DND-41 (cell line): ENCODE measurements around the gene TYMS.

ENCODE experiments used
- ATAC-seq: fragments of 200-7000 bp; cut with Tn5 transposase; 3 replicates; pipeline ENCODE4 v1.9.1; 2021; ENCODE audit warnings: low read depth; ENCODE audit not compliant: insufficient read depth
- DNase-seq: peaks from one replicate; pipeline ENCODE4 v3.0.0-alpha.2; 2020
- H2AFZ ChIP-seq: 2 replicates; pipeline ENCODE4 v1.6.0; 2012; ENCODE audit warnings: low read depth, low read length
- H3K27ac ChIP-seq: 2 replicates; pipeline ENCODE4 v1.5.1; 2012; ENCODE audit warnings: low read length, inconsistent platforms
- H3K27me3 ChIP-seq: fragments of 200-600 bp; sonication (generic); 2 replicates; pipeline ENCODE4 v1.6.0; 2012; ENCODE audit warnings: low read length, mild to moderate bottlenecking, inconsistent platforms; ENCODE audit not compliant: insufficient read depth, poor library complexity
- H3K36me3 ChIP-seq: 2 replicates; pipeline ENCODE4 v1.5.1; 2012; ENCODE audit warnings: low read length, inconsistent platforms; ENCODE audit not compliant: insufficient read depth
- H3K4me1 ChIP-seq: 2 replicates; pipeline ENCODE4 v1.5.1; 2012; ENCODE audit warnings: mild to moderate bottlenecking, low read length; ENCODE audit not compliant: insufficient read depth
- H3K4me2 ChIP-seq: 2 replicates; pipeline ENCODE4 v1.6.0; 2012; ENCODE audit warnings: mild to moderate bottlenecking, moderate library complexity, low read length, inconsistent platforms; ENCODE audit not compliant: insufficient read depth
- H3K4me3 ChIP-seq, 2 experiments: fragments of 200-600 bp in 1 of 2; shearing (Covaris generic) in 1 of 2; 2 replicates each; pipeline ENCODE4 v1.5.1; 2012 to 2016; ENCODE audit warnings: inconsistent platforms in 2 of 2, low read length in 2 of 2, mild to moderate bottlenecking in 2 of 2, low read depth in 1 of 2, moderate library complexity in 1 of 2
- H3K79me2 ChIP-seq: 2 replicates; pipeline ENCODE4 v1.6.0; 2012; ENCODE audit warnings: low read length, inconsistent platforms; ENCODE audit not compliant: insufficient read depth
- H3K9ac ChIP-seq: 2 replicates; pipeline ENCODE4 v1.6.0; 2012; ENCODE audit warnings: low read depth, mild to moderate bottlenecking, inconsistent platforms, low read length, moderate library complexity
- H3K9me3 ChIP-seq: 2 replicates; pipeline ENCODE4 v1.5.1; 2012; ENCODE audit warnings: low read length, moderate library complexity, mild to moderate bottlenecking, inconsistent platforms; ENCODE audit not compliant: insufficient read depth, severe bottlenecking
- H4K20me1 ChIP-seq: 2 replicates; pipeline ENCODE4 v1.6.0; 2012; ENCODE audit warnings: low read length; ENCODE audit not compliant: insufficient read depth
- EZH2 ChIP-seq: IDR thresholded peaks from 3 replicates; pipeline ENCODE4 v1.6.1; 2012; ENCODE audit warnings: borderline replicate concordance, low read depth, mild to moderate bottlenecking, moderate library complexity, low read length, inconsistent platforms; ENCODE audit not compliant: severe bottlenecking
- TF ChIP-seq, protein P1 (sequence below): IDR thresholded peaks from 2 replicates; pipeline ENCODE4 v1.5.1; 2012; ENCODE audit warnings: borderline replicate concordance, low read length, moderate library complexity, mild to moderate bottlenecking; ENCODE audit not compliant: poor library complexity, severe bottlenecking; ENCODE audit errors: extremely low read depth

The TYMS gene

DNA sequence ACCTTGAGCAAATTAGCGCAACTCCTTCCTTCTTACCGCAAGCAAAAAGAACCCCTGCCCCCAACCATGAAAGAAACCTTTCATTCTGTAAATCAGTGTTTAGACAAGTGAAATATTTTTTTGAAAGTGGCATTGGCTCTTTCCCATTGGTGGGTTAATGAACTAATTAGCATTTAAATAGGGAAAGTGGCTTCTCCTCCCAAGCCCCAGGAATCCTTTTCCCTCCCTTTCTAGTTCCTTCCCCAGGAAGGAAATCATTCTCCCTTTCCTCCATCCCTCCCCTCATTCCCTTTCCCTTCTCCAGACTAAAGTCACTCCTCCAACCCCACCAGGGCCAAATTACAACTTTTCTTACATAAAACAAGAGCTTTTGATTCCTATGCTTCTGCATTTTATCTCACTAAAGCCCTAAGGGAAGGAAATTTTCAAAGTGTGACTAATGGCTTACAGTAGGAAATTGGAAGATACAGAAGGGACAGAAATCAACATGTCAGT, 22.9 kb upstream of the TYMS start:
- Histone ChIP-seq H3K79me2 (no peaks in the 10 kb centered on the region), H3K4me1 (no peaks in the 10 kb centered on the region), H3K4me3 (no peak overlapping the region), H2AFZ (no peak overlapping the region), H3K36me3 (no peaks in the 10 kb centered on the region), H3K4me2 (no peak overlapping the region), H4K20me1 (no peaks in the 10 kb centered on the region), H3K9me3 (no peaks in the 10 kb centered on the region), H3K9ac (no peak overlapping the region), H3K27ac (no peak overlapping the region), H3K27me3 (no peaks in the 10 kb centered on the region)
- no peak for ATAC-seq
- no peak for DNase-seq
- TF ChIP-seq EZH2: no peak
- TF ChIP-seq, protein P1, sequence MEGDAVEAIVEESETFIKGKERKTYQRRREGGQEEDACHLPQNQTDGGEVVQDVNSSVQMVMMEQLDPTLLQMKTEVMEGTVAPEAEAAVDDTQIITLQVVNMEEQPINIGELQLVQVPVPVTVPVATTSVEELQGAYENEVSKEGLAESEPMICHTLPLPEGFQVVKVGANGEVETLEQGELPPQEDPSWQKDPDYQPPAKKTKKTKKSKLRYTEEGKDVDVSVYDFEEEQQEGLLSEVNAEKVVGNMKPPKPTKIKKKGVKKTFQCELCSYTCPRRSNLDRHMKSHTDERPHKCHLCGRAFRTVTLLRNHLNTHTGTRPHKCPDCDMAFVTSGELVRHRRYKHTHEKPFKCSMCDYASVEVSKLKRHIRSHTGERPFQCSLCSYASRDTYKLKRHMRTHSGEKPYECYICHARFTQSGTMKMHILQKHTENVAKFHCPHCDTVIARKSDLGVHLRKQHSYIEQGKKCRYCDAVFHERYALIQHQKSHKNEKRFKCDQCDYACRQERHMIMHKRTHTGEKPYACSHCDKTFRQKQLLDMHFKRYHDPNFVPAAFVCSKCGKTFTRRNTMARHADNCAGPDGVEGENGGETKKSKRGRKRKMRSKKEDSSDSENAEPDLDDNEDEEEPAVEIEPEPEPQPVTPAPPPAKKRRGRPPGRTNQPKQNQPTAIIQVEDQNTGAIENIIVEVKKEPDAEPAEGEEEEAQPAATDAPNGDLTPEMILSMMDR: no peak

DNA sequence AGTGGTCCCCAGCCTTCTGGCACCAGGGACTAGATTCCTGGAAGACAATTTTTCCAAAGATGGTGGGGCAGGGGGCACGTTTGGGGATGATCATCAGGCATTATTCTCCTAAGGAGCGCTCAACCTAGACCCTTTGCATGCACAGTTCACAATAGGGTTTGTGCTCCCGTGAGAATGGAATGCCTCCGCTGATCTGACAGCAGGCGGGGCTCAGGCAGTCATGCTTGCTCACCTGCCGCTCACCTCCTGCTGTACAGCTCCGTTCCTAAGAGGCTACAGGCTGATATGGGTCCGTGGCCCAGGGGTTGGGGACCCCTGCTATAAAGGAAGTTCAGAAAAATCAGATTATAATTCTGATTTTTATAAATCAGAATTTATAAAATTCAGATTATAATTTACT, 22.3 kb upstream of the TYMS start:
- H3K27me3 ChIP-seq: no peaks in the 10 kb centered on the region
- no peaks in the 10 kb centered on the region for H3K4me1 ChIP-seq
- ATAC-seq (no peak), DNase-seq (no peak)
- no peaks in the 10 kb centered on the region for H4K20me1 ChIP-seq
- no peak overlapping the region for H2AFZ ChIP-seq
- no peak overlapping the region for H3K4me3 ChIP-seq
- H3K9ac ChIP-seq: no peak overlapping the region
- no peak overlapping the region for H3K4me2 ChIP-seq
- H3K27ac ChIP-seq: no peak overlapping the region
- H3K79me2 ChIP-seq: no peaks in the 10 kb centered on the region
- H3K9me3 ChIP-seq: no peaks in the 10 kb centered on the region
- H3K36me3 ChIP-seq: no peaks in the 10 kb centered on the region
- no peak for TF ChIP-seq EZH2
- TF ChIP-seq, protein P1: no peak

DNA sequence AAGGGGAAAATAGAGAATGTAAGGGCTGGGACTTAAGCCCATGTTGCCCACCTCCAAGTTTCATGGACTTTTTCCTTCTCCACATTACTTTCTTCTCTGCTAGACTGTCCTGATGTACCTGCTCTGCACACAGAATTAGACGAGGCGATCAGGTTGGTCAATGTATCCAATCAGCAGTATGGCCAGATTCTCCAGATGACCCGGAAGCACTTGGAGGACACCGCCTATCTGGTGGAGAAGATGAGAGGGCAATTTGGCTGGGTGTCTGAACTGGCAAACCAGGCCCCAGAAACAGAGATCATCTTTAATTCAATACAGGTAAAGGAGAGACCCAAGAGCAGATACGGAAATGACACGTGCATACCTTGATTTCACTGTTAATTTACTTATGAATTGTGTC, 16.2 kb upstream of the TYMS start:
- Histone ChIP-seq H2AFZ (no peak overlapping the region), H3K27ac (no peak overlapping the region), H3K4me1 (peaks cover 4% of the 10 kb centered on the region), H3K4me3 (no peak overlapping the region), H4K20me1 (no peaks in the 10 kb centered on the region), H3K27me3 (no peaks in the 10 kb centered on the region), H3K79me2 (no peaks in the 10 kb centered on the region), H3K36me3 (no peaks in the 10 kb centered on the region), H3K9ac (no peak overlapping the region), H3K9me3 (no peaks in the 10 kb centered on the region), H3K4me2 (no peak overlapping the region)
- TF ChIP-seq, protein P1: no peak
- TF ChIP-seq EZH2: no peak
- no peak for DNase-seq
- no peak for ATAC-seq
